K562 treated with DMSO at 1 percent for 12 hours (cell line): ENCODE results near the gene TMEM184C. TPM values are rescaled to one million over a fixed set of nuclear protein-coding genes. Genes with fewer than 3 reads are reported as not detected.

Experiments
- total RNA-seq: library from RNA; unstranded; fragments of 300-600 nt; gene quantifications from 2 replicates; pipeline ENCODE4 v1.2.3, GENCODE V29; 2022; ENCODE audit not compliant: insufficient read depth

Gene TMEM184C
- 5.6 and 15.2 TPM in 2 replicates for total RNA-seq

GRCh38 chr4:147617173-147617840 is at the start of gene TMEM184C:
TSS of gene TMEM184C (plus strand) at chr4:147617397. CDS start at chr4:147617957, 560 bp downstream.

GRCh38 chr4:147683717-147684700 is 66.8 kb downstream of the TMEM184C start, which contains the start of gene PRMT9:
TSS of gene PRMT9 (minus strand) at chr4:147684163. CDS start at chr4:147683987, 176 bp downstream.

Other genes starting within 250 kb of the TMEM184C start
- gene EDNRA, start 136.3 kb upstream of the TMEM184C start, total RNA-seq = not detected in 2 replicates
- gene PRMT9, start 66.8 kb downstream of the TMEM184C start, total RNA-seq = 3.0 and 6.0 TPM in 2 replicates
- gene ARHGAP10, start 114.7 kb downstream of the TMEM184C start, total RNA-seq = 0.35 TPM in 1 of 2 replicates, not detected in the other